Common myeloid progenitor, CD34-positive (primary cell): ENCODE results near the gene UBE2S.

Source experiments
- CTCF ChIA-PET: fragments of 350-600 bp; sonication (Branson Sonifier 250); formaldehyde crosslinking; loops from one replicate; lab custom pipeline; 2021; ENCODE audit warnings: antibody characterized with exemption; lab: Charles Lee
- POLR2A ChIA-PET: fragments of 350-600 bp; sonication (Branson Sonifier 250); formaldehyde crosslinking; loops from one replicate; lab custom pipeline; 2021; ENCODE audit warnings: antibody characterized with exemption; lab: Charles Lee
- DNase-seq, 3 donors: peaks; one replicate each; pipeline versions ENCODE4 v3.0.0 to v3.0.0-alpha.2; 2013
- H3K27ac ChIP-seq, 2 experiments: 1 replicate in 1 of 2; 2 replicates in 1 of 2; pipeline ENCODE4 v1.7.0; 2013; ENCODE audit warnings: inconsistent platforms in 2 of 2, low read length in 2 of 2, mild to moderate bottlenecking in 2 of 2, low read depth in 1 of 2, moderate library complexity in 1 of 2; ENCODE audit not compliant: severe bottlenecking in 2 of 2, insufficient read depth in 1 of 2, poor library complexity in 1 of 2
- H3K27me3 ChIP-seq, 5 experiments: replicated peaks in 2 of 5; 1 replicate in 3 of 5; 2 replicates in 2 of 5; pipeline versions ENCODE4 v1.6.1 to v1.7.0; 2013; ENCODE audit warnings: low read length in 4 of 5, mild to moderate bottlenecking in 2 of 5, moderate library complexity in 2 of 5, inconsistent platforms in 1 of 5; ENCODE audit not compliant: insufficient read depth in 5 of 5, control insufficient read depth in 4 of 5
- H3K36me3 ChIP-seq, 4 experiments: 1 replicate in 2 of 4; 2 replicates in 2 of 4; pipeline versions ENCODE4 v1.6.1 to v1.7.0; 2013; ENCODE audit warnings: low read length in 3 of 4, control low read depth in 1 of 4, mild to moderate bottlenecking in 1 of 4; ENCODE audit not compliant: control insufficient read depth in 4 of 4, insufficient read depth in 4 of 4
- H3K4me1 ChIP-seq, 4 experiments: 1 replicate in 3 of 4; 2 replicates in 1 of 4; pipeline versions ENCODE4 v1.6.1 to v1.7.1; 2013; ENCODE audit warnings: low read length in 3 of 4, mild to moderate bottlenecking in 3 of 4, control low read depth in 1 of 4, inconsistent platforms in 1 of 4, moderate library complexity in 1 of 4; ENCODE audit not compliant: control insufficient read depth in 4 of 4, insufficient read depth in 4 of 4; ENCODE audit errors: control extremely low read depth in 1 of 4
- H3K4me3 ChIP-seq, 7 experiments: 1 replicate in 4 of 7; 2 replicates in 3 of 7; pipeline versions ENCODE4 v1.5.1 to v1.7.0; 2013; ENCODE audit warnings: mild to moderate bottlenecking in 7 of 7, low read length in 6 of 7, moderate library complexity in 6 of 7, inconsistent platforms in 2 of 7, low read depth in 2 of 7, control low read depth in 1 of 7; ENCODE audit not compliant: insufficient read depth in 4 of 7, control insufficient read depth in 1 of 7; ENCODE audit errors: extremely low read depth in 1 of 7
- H3K9me3 ChIP-seq, 5 experiments: 1 replicate in 4 of 5; 2 replicates in 1 of 5; pipeline versions ENCODE4 v1.6.1 to v1.7.1; 2013; ENCODE audit warnings: low read length in 4 of 5, mild to moderate bottlenecking in 2 of 5, inconsistent platforms in 1 of 5, low read depth in 1 of 5, moderate library complexity in 1 of 5; ENCODE audit not compliant: control insufficient read depth in 4 of 5, insufficient read depth in 2 of 5; ENCODE audit errors: control extremely low read depth in 1 of 5
- WGBS: methylation state at CpG from one replicate; pipeline ENCODE4 v1.1.5; 2013; ENCODE audit not compliant: insufficient coverage; 5-methylcytosine and 5-hydroxymethylcytosine counted together

The UBE2S gene

GRCh38 chr19:55365964-55366363 lies 41.6 kb downstream of the UBE2S start:
- Histone ChIP-seq H3K4me3 (no peak overlapping the region), H3K4me1 (peaks cover 0 to 13% (median 8%) of the 10 kb centered on the region in 4 experiments), H3K36me3 (no peaks in the 10 kb centered on the region), H3K9me3 (no peaks in the 10 kb centered on the region), H3K27me3 (peaks cover 0 to 36% (median 8%) of the 10 kb centered on the region in 5 experiments), H3K27ac (no peak overlapping the region)
- CTCF ChIA-PET = no interaction called here
- peak in 1 of 3 donors; percentile 39 for DNase-seq
- 84% methylated on average over 18 of the region's 19 CpGs for WGBS
- POLR2A ChIA-PET = no interaction called here

- ChIA-PET POLR2A (no interaction called here), CTCF (no interaction called here)
- DNase-seq = no peak
- Histone ChIP-seq H3K27ac (no peak overlapping the region), H3K9me3 (no peaks in the 10 kb centered on the region), H3K27me3 (peaks cover 0 to 29% (median 5%) of the 10 kb centered on the region in 5 experiments), H3K36me3 (no peaks in the 10 kb centered on the region), H3K4me1 (peaks cover 0 to 13% (median 8%) of the 10 kb centered on the region in 4 experiments), H3K4me3 (no peak overlapping the region)
- WGBS = 92% methylated on average over 6 of the region's 8 CpGs
Observed at GRCh38 chr19:55365245-55365644, 42.3 kb downstream of the UBE2S start.

GRCh38 chr19:55362990-55363716 lies 44.4 kb downstream of the UBE2S start, which contains the start of gene GARIN5B:
TSS of gene GARIN5B (minus strand) at chr19:55363260. CDS start at chr19:55363066, 194 bp downstream.
- 92% methylated on average over 23 of the region's 27 CpGs for WGBS
- ChIA-PET POLR2A (no interaction called here), CTCF (interaction anchor here (1.0 to 1.1 kb wide), 2 partner anchors 10 to 62 kb away, joined by 3 read pairs; no protein-coding TSS in a partner anchor)
- Histone ChIP-seq H3K4me3 (no peak within 1 kb of the TSS), H3K36me3 (no peaks in the 10 kb centered on the region), H3K9me3 (no peaks in the 10 kb centered on the region), H3K4me1 (no peaks in the 10 kb centered on the region), H3K27me3 (peaks cover 0 to 9% (median 3%) of the 10 kb centered on the region in 5 experiments), H3K27ac (no peak within 1 kb of the TSS)
- no peak for DNase-seq

- 90% methylated on average over 35 of the region's 38 CpGs for WGBS
- ChIA-PET POLR2A (no interaction called here), CTCF (interaction anchor here (1.1 kb wide), 1 partner anchor 61 kb away, joined by 3 read pairs; no protein-coding TSS in a partner anchor)
- H3K27me3 ChIP-seq = peaks cover 0 to 5% (median 0%) of the 10 kb centered on the region in 5 experiments
- no peaks in the 10 kb centered on the region for H3K9me3 ChIP-seq
- H3K27ac ChIP-seq = no peak overlapping the region
- no peaks in the 10 kb centered on the region for H3K36me3 ChIP-seq
- no peak for DNase-seq
- H3K4me3 ChIP-seq = no peak overlapping the region
- H3K4me1 ChIP-seq = no peaks in the 10 kb centered on the region
Observed at GRCh38 chr19:55362174-55362989, 45.2 kb downstream of the UBE2S start.

GRCh38 chr19:55360902-55361301 lies 46.7 kb downstream of the UBE2S start:
- CTCF ChIA-PET = no interaction called here
- 91% methylated on average over 13 of the region's 16 CpGs for WGBS
- H3K27ac ChIP-seq = no peak overlapping the region
- no peaks in the 10 kb centered on the region for H3K4me1 ChIP-seq
- H3K36me3 ChIP-seq = no peaks in the 10 kb centered on the region
- DNase-seq = no peak
- no peak overlapping the region for H3K4me3 ChIP-seq
- no peaks in the 10 kb centered on the region for H3K9me3 ChIP-seq
- H3K27me3 ChIP-seq = peaks cover 0 to 15% (median under 1%) of the 10 kb centered on the region in 5 experiments
- POLR2A ChIA-PET = no interaction called here

GRCh38 chr19:55358943-55359908 lies 48.4 kb downstream of the UBE2S start:
- 89% methylated on average over 28 of the region's 32 CpGs for WGBS
- Histone ChIP-seq H3K4me1 (peaks cover 0 to 8% (median 4%) of the 10 kb centered on the region in 4 experiments), H3K4me3 (no peak overlapping the region), H3K36me3 (no peaks in the 10 kb centered on the region), H3K27me3 (peaks cover 0 to 29% (median 8%) of the 10 kb centered on the region in 5 experiments), H3K9me3 (no peaks in the 10 kb centered on the region), H3K27ac (no peak overlapping the region)
- DNase-seq = no peak
- ChIA-PET CTCF (interaction anchor here (0.6 to 1.4 kb wide), 3 partner anchors 12 to 19 kb away, joined by 3 read pairs; no protein-coding TSS in a partner anchor), POLR2A (no interaction called here)
